GM21529 (cell line): ENCODE measurements around the gene ZNF407.
A peak's percentile ranks its signal among the peaks of the same experiment; 100 is the strongest.

Experiments
- ATAC-seq: cut with Tn5 transposase; IDR thresholded peaks from one replicate; pipeline ENCODE4 v1.9.1; 2021; ENCODE audit not compliant: unreplicated experiment

Gene ZNF407

GRCh38 chr18:74869904-74870863 is 272.5 kb downstream of the ZNF407 start:
- peak; percentile 94 for ATAC-seq

- peak; percentile 7 for ATAC-seq
Measured at GRCh38 chr18:74870950-74871349, 273.3 kb downstream of the ZNF407 start.

- no peak for ATAC-seq
Measured at GRCh38 chr18:74873629-74874028, 276.0 kb downstream of the ZNF407 start.

GRCh38 chr18:74874351-74874750 is 276.7 kb downstream of the ZNF407 start:
- ATAC-seq = no peak

GRCh38 chr18:74876630-74877243 is 279.1 kb downstream of the ZNF407 start:
- ATAC-seq = no peak

- ATAC-seq = no peak
Measured at GRCh38 chr18:74878267-74878666, 280.6 kb downstream of the ZNF407 start.

- no peak for ATAC-seq
Measured at GRCh38 chr18:74880706-74881278, 283.1 kb downstream of the ZNF407 start.

GRCh38 chr18:74892066-74892627 is 294.5 kb downstream of the ZNF407 start:
- ATAC-seq = no peak

- ATAC-seq = no peak
Measured at GRCh38 chr18:74895686-74896085, 298.0 kb downstream of the ZNF407 start.

GRCh38 chr18:74896390-74896991 is 298.8 kb downstream of the ZNF407 start:
- peak; percentile 84 for ATAC-seq

- ATAC-seq = no peak
Measured at GRCh38 chr18:74897971-74898657, 300.4 kb downstream of the ZNF407 start.

- ATAC-seq = no peak
Measured at GRCh38 chr18:74898965-74899364, 301.3 kb downstream of the ZNF407 start.

GRCh38 chr18:74899554-74899953 is 301.9 kb downstream of the ZNF407 start:
- ATAC-seq = no peak

GRCh38 chr18:74901362-74902146 is 303.9 kb downstream of the ZNF407 start:
- no peak for ATAC-seq

GRCh38 chr18:74902147-74902455 is 304.4 kb downstream of the ZNF407 start:
- ATAC-seq = no peak

GRCh38 chr18:74905247-74905646 is 307.6 kb downstream of the ZNF407 start:
- no peak for ATAC-seq

GRCh38 chr18:74906184-74906583 is 308.5 kb downstream of the ZNF407 start:
- ATAC-seq = no peak

- no peak for ATAC-seq
Measured at GRCh38 chr18:74914052-74914591, 316.5 kb downstream of the ZNF407 start.

GRCh38 chr18:74914648-74915047 is 317.0 kb downstream of the ZNF407 start:
- ATAC-seq = no peak
